GM10248 (cell line): ENCODE data around the gene SLC66A2.

Source experiments
- CTCF ChIA-PET: fragments of 300-600 bp; sonication (Branson Sonifier 250); formaldehyde crosslinking; extraction: SDS; loops from one replicate; lab custom pipeline; 2021; ENCODE audit warnings: antibody characterized with exemption; lab: Yijun Ruan, JAX
- POLR2A ChIA-PET: fragments of 350-650 bp; sonication (Branson Sonifier 250); formaldehyde crosslinking; extraction: SDS; loops from one replicate; lab custom pipeline; 2020; ENCODE audit warnings: antibody characterized with exemption; lab: Yijun Ruan, JAX
- DNase-seq: peaks from one replicate; pipeline ENCODE4 v3.0.0; 2012; ENCODE audit errors: extremely low spot score
- CTCF ChIP-seq: IDR thresholded peaks from 2 replicates; pipeline ENCODE4 v1.5.1; 2012; ENCODE audit warnings: mild to moderate bottlenecking, low read depth; ENCODE audit errors: extremely low read depth, missing control alignments, control extremely low read depth

SLC66A2 gene

GRCh38 chr18:79897940-79898625 is 53.4 kb downstream of the SLC66A2 start:
- ChIA-PET POLR2A (no interaction called here), CTCF (no interaction called here)
- no peak for TF ChIP-seq CTCF
- DNase-seq = no peak

- CTCF ChIA-PET = no interaction called here
- no peak for TF ChIP-seq CTCF
- DNase-seq = no peak
- POLR2A ChIA-PET = no interaction called here
Measured at GRCh38 chr18:79896738-79897137, 54.7 kb downstream of the SLC66A2 start.

- ChIA-PET CTCF (no interaction called here), POLR2A (no interaction called here)
- no peak for DNase-seq
- no peak for TF ChIP-seq CTCF
Measured at GRCh38 chr18:79890674-79891073, 60.8 kb downstream of the SLC66A2 start.

GRCh38 chr18:79889569-79889968 is 61.9 kb downstream of the SLC66A2 start:
- DNase-seq = no peak
- ChIA-PET CTCF (no interaction called here), POLR2A (no interaction called here)
- no peak for TF ChIP-seq CTCF

GRCh38 chr18:79888016-79888415 is 63.4 kb downstream of the SLC66A2 start:
- no peak for TF ChIP-seq CTCF
- CTCF ChIA-PET = no interaction called here
- DNase-seq = no peak
- POLR2A ChIA-PET = no interaction called here

GRCh38 chr18:79887181-79888000 is 64.1 kb downstream of the SLC66A2 start:
- no peak for TF ChIP-seq CTCF
- CTCF ChIA-PET = no interaction called here
- no peak for DNase-seq
- POLR2A ChIA-PET = no interaction called here
